ENCODE results near the gene TEAD1. TPM values are rescaled to one million over a fixed set of nuclear protein-coding genes. Genes with fewer than 3 reads are reported as not detected.
"Not testable (repeated sequence)": the region's sequence is repeated elsewhere in the genome, so short reads cannot be mapped to it uniquely, and the experiment has no call there.

Gene TEAD1
- total RNA-seq, 1 experiment from 2014 or later, result not detected

DNA sequence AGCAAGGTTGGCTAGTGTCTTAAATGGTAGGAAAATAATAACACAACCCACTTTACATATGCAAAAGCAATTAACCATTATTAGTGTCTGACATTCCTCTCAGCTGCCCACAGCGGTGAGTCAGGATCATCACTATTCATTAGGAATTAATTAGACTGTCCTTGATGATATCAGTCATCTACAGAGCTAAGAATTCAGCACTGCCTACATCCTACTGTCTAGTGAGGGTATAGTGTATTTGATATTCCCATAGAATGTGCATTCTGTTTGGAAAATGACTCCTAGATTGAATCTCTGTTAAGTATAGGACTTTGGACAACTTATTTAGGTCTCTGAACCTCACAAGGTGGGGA, 82.2 kb downstream of the TEAD1 start:
- no peak overlapping the region for H3K9ac ChIP-seq (ENCODE audit: low read length)

GRCh38 chr11:12756867-12757266, 82.6 kb downstream of the TEAD1 start:
- Histone ChIP-seq H3K4me2 (ENCODE audit: low read depth, low read length, poor library complexity, severe bottlenecking) (no peak overlapping the region), H3K4me1 (ENCODE audit: low read length) (no peaks in the 10 kb centered on the region), H3K27ac (ENCODE audit: low read length) (no peak overlapping the region), H4K20me1 (ENCODE audit: insufficient read depth, low read depth, low read length) (no peaks in the 10 kb centered on the region), H2AFZ (ENCODE audit: low read length) (no peak overlapping the region), H3K27me3 (ENCODE audit: low read length) (no peaks in the 10 kb centered on the region), H3K9me2 (replicated peaks; ENCODE audit: insufficient read depth, low read length) (no peaks in the 10 kb centered on the region), H3K4me3 (ENCODE audit: low read length) (no peak overlapping the region), H3K9ac (ENCODE audit: low read length) (no peak overlapping the region), H3K79me2 (ENCODE audit: low read length) (no peaks in the 10 kb centered on the region), H3K9me3 (ENCODE audit: low read length) (no peaks in the 10 kb centered on the region), H3K36me3 (ENCODE audit: insufficient read depth, low read length) (no peaks in the 10 kb centered on the region)
- DNase-seq, result no peak

More for the DNA sequence above, 82.2 kb downstream of the TEAD1 start:
- Histone ChIP-seq H3K9me3 (ENCODE audit: low read length) (no peaks in the 10 kb centered on the region), H3K79me2 (ENCODE audit: low read length) (no peaks in the 10 kb centered on the region), H4K20me1 (ENCODE audit: insufficient read depth, low read depth, low read length) (no peaks in the 10 kb centered on the region), H3K27me3 (ENCODE audit: low read length) (no peaks in the 10 kb centered on the region), H3K27ac (ENCODE audit: low read length) (no peak overlapping the region), H3K9me2 (replicated peaks; ENCODE audit: insufficient read depth, low read length) (no peaks in the 10 kb centered on the region), H3K4me3 (ENCODE audit: low read length) (no peak overlapping the region), H2AFZ (ENCODE audit: low read length) (no peak overlapping the region), H3K4me1 (ENCODE audit: low read length) (no peaks in the 10 kb centered on the region), H3K4me2 (ENCODE audit: low read depth, low read length, poor library complexity, severe bottlenecking) (no peak overlapping the region), H3K36me3 (ENCODE audit: insufficient read depth, low read length) (no peaks in the 10 kb centered on the region)
- no peak for DNase-seq

DNA sequence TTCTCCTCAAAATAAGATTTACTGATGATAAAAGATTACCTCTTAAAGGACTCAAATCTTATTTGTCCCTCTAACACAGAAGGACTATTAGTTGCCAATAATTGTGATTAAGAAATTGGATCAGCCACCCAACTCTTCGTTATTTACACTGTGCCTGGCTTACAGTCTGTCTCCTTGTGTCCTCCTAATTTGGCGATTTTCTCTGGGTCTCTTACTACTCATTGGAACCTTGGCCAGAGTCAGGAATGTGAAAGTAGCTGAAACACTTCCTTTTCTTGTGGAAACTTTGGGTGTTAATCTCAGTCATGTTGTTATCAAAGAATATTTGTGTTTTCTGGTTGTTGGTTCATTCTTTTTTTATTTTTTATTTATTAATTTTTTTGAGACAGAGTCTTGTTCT, 83.2 kb downstream of the TEAD1 start:
- Histone ChIP-seq H4K20me1 (ENCODE audit: insufficient read depth, low read depth, low read length) (no peaks in the 10 kb centered on the region), H3K9ac (ENCODE audit: low read length) (no peak overlapping the region), H3K4me3 (ENCODE audit: low read length) (no peak overlapping the region), H3K27ac (ENCODE audit: low read length) (no peak overlapping the region), H3K9me3 (ENCODE audit: low read length) (no peaks in the 10 kb centered on the region), H3K79me2 (ENCODE audit: low read length) (no peaks in the 10 kb centered on the region), H3K36me3 (ENCODE audit: insufficient read depth, low read length) (no peaks in the 10 kb centered on the region), H3K4me1 (ENCODE audit: low read length) (no peaks in the 10 kb centered on the region), H3K27me3 (ENCODE audit: low read length) (no peaks in the 10 kb centered on the region), H3K4me2 (ENCODE audit: low read depth, low read length, poor library complexity, severe bottlenecking) (no peak overlapping the region), H3K9me2 (replicated peaks; ENCODE audit: insufficient read depth, low read length) (no peaks in the 10 kb centered on the region), H2AFZ (ENCODE audit: low read length) (no peak overlapping the region)
- DNase-seq, result no peak

DNA sequence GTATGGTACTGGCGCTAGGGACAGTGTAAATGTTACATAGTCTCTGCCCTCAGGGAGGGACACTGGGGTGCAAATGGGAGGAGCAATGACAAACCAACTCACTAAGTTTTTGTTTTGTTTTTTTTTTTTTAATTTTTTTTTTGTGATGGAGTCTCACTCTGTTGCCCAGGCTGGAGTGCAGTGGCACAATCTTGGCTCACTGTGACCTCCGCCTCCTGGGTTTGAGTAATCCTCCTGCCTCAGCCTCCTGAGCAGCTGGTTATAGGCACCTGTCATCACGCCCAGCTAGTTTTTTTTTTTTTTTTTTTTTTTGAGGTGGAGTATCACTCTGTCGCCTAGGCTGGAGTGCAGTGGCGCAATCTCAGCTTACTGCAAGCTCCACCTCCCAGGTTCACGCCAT, 83.9 kb downstream of the TEAD1 start:
- not testable (repeated sequence) for H3K27me3 ChIP-seq (ENCODE audit: low read length); H4K20me1 ChIP-seq (ENCODE audit: insufficient read depth, low read depth, low read length); H3K4me2 ChIP-seq (ENCODE audit: low read depth, low read length, poor library complexity, severe bottlenecking); H3K4me3 ChIP-seq (ENCODE audit: low read length); H3K9me3 ChIP-seq (ENCODE audit: low read length); H3K9me2 ChIP-seq (replicated peaks; ENCODE audit: insufficient read depth, low read length); H3K36me3 ChIP-seq (ENCODE audit: insufficient read depth, low read length); H2AFZ ChIP-seq (ENCODE audit: low read length); DNase-seq; H3K27ac ChIP-seq (ENCODE audit: low read length); H3K4me1 ChIP-seq (ENCODE audit: low read length); H3K9ac ChIP-seq (ENCODE audit: low read length); H3K79me2 ChIP-seq (ENCODE audit: low read length)

- Histone ChIP-seq H3K9me2 (replicated peaks; ENCODE audit: insufficient read depth, low read length) (no peaks in the 10 kb centered on the region), H3K9ac (ENCODE audit: low read length) (no peak overlapping the region), H3K4me2 (ENCODE audit: low read depth, low read length, poor library complexity, severe bottlenecking) (no peak overlapping the region), H3K36me3 (ENCODE audit: insufficient read depth, low read length) (no peaks in the 10 kb centered on the region), H4K20me1 (ENCODE audit: insufficient read depth, low read depth, low read length) (no peaks in the 10 kb centered on the region), H3K27me3 (ENCODE audit: low read length) (no peaks in the 10 kb centered on the region), H2AFZ (ENCODE audit: low read length) (no peak overlapping the region), H3K4me3 (ENCODE audit: low read length) (no peak overlapping the region), H3K27ac (ENCODE audit: low read length) (no peak overlapping the region), H3K4me1 (ENCODE audit: low read length) (peaks cover 6% of the 10 kb centered on the region; the same call in 1 of the 2 replicates), H3K79me2 (ENCODE audit: low read length) (no peaks in the 10 kb centered on the region), H3K9me3 (ENCODE audit: low read length) (no peaks in the 10 kb centered on the region)
- peak; percentile 23 for DNase-seq
Observed at GRCh38 chr11:12761029-12761428, 86.8 kb downstream of the TEAD1 start.

- Histone ChIP-seq H3K36me3 (ENCODE audit: insufficient read depth, low read length) (no peaks in the 10 kb centered on the region), H3K4me2 (ENCODE audit: low read depth, low read length, poor library complexity, severe bottlenecking) (no peak overlapping the region), H3K27me3 (ENCODE audit: low read length) (no peaks in the 10 kb centered on the region), H3K27ac (ENCODE audit: low read length) (no peak overlapping the region), H3K9me3 (ENCODE audit: low read length) (no peaks in the 10 kb centered on the region), H3K9me2 (replicated peaks; ENCODE audit: insufficient read depth, low read length) (no peaks in the 10 kb centered on the region), H4K20me1 (ENCODE audit: insufficient read depth, low read depth, low read length) (no peaks in the 10 kb centered on the region), H3K9ac (ENCODE audit: low read length) (no peak overlapping the region), H2AFZ (ENCODE audit: low read length) (no peak overlapping the region), H3K4me1 (ENCODE audit: low read length) (peaks cover 6% of the 10 kb centered on the region; the same call in 1 of the 2 replicates), H3K79me2 (ENCODE audit: low read length) (no peaks in the 10 kb centered on the region), H3K4me3 (ENCODE audit: low read length) (no peak overlapping the region)
- DNase-seq, result peak; percentile 22
Observed at GRCh38 chr11:12762278-12762677, 88.1 kb downstream of the TEAD1 start.

- no peaks in the 10 kb centered on the region for H3K9me2 ChIP-seq (replicated peaks; ENCODE audit: insufficient read depth, low read length)
- H3K79me2 ChIP-seq (ENCODE audit: low read length), result no peaks in the 10 kb centered on the region
- H3K27ac ChIP-seq (ENCODE audit: low read length), result no peak overlapping the region
- no peak overlapping the region for H2AFZ ChIP-seq (ENCODE audit: low read length)
- H3K4me2 ChIP-seq (ENCODE audit: low read depth, low read length, poor library complexity, severe bottlenecking), result no peak overlapping the region
- DNase-seq, result peak; percentile 36
- no peak overlapping the region for H3K4me3 ChIP-seq (ENCODE audit: low read length)
- no peaks in the 10 kb centered on the region for H3K36me3 ChIP-seq (ENCODE audit: insufficient read depth, low read length)
- no peaks in the 10 kb centered on the region for H3K27me3 ChIP-seq (ENCODE audit: low read length)
- no peaks in the 10 kb centered on the region for H3K9me3 ChIP-seq (ENCODE audit: low read length)
- peaks cover 6% of the 10 kb centered on the region; the same call in 1 of the 2 replicates for H3K4me1 ChIP-seq (ENCODE audit: low read length)
- no peak overlapping the region for H3K9ac ChIP-seq (ENCODE audit: low read length)
- H4K20me1 ChIP-seq (ENCODE audit: insufficient read depth, low read depth, low read length), result no peaks in the 10 kb centered on the region
Observed at GRCh38 chr11:12762696-12763324, 88.6 kb downstream of the TEAD1 start.

DNA sequence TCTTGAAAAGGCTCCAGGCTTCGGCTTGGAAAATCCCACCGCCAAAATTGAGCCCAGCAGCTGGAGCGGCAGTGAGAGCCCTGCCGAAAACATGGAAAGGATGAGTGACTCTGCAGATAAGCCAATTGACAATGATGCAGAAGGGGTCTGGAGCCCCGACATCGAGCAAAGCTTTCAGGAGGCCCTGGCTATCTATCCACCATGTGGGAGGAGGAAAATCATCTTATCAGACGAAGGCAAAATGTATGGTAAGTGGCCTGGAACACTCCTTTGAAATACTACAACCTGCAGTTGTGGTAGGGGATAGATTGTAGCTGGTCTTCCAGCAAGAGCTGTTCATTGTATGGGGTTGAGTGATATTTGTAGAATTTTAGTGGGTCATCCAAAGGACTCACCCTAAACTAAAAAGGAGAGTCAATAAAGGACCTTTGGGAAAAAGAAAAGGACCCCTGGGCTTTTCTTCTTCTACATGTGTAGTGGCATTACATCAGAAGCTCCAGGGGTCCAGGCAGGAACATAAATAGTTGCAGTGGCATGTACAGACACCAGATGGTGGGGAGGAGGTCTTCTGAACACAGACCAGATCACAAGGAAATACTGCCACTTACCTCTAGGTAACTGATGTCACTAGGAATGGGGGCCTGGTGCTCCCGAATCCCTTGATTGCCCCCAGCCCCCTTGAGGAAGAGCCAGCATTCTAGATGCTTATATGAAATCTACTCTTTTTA, 90.1 kb downstream of the TEAD1 start:
- no peaks in the 10 kb centered on the region for H3K9me3 ChIP-seq (ENCODE audit: low read length)
- no peak overlapping the region for H3K4me3 ChIP-seq (ENCODE audit: low read length)
- H3K79me2 ChIP-seq (ENCODE audit: low read length), result no peaks in the 10 kb centered on the region
- H3K4me1 ChIP-seq (ENCODE audit: low read length), result peaks cover 6% of the 10 kb centered on the region; the same call in 1 of the 2 replicates
- H3K9me2 ChIP-seq (replicated peaks; ENCODE audit: insufficient read depth, low read length), result no peaks in the 10 kb centered on the region
- H3K27me3 ChIP-seq (ENCODE audit: low read length), result no peaks in the 10 kb centered on the region
- no peaks in the 10 kb centered on the region for H4K20me1 ChIP-seq (ENCODE audit: insufficient read depth, low read depth, low read length)
- H3K9ac ChIP-seq (ENCODE audit: low read length), result no peak overlapping the region
- DNase-seq, result peak; percentile 28
- H2AFZ ChIP-seq (ENCODE audit: low read length), result no peak overlapping the region
- no peak overlapping the region for H3K4me2 ChIP-seq (ENCODE audit: low read depth, low read length, poor library complexity, severe bottlenecking)
- H3K36me3 ChIP-seq (ENCODE audit: insufficient read depth, low read length), result no peaks in the 10 kb centered on the region
- no peak overlapping the region for H3K27ac ChIP-seq (ENCODE audit: low read length)

Measured in Karpas-422 (cell line).